AG04449 (cell line): Measurements from ENCODE around the gene ARHGAP8.

ENCODE experiments used
- CTCF ChIA-PET: fragments of 350-600 bp; formaldehyde crosslinking; extraction: SDS; loops from one replicate; lab custom pipeline; 2021; ENCODE audit warnings: antibody characterized with exemption; lab: Yijun Ruan, JAX
- POLR2A ChIA-PET: fragments of 400-600, 350-600 bp; formaldehyde crosslinking; extraction: SDS; loops from one replicate; lab custom pipeline; 2020; ENCODE audit warnings: antibody characterized with exemption, inconsistent platforms; lab: Yijun Ruan, JAX
- DNase-seq: peaks from one replicate; pipeline ENCODE4 v3.0.0-alpha.2; 2010; ENCODE audit warnings: low read depth, low spot score
- H3K4me3 ChIP-seq: 2 replicates; pipeline ENCODE4 v1.5.1; 2011; ENCODE audit warnings: low read depth, mild to moderate bottlenecking, control low read depth, low read length
- CTCF ChIP-seq: IDR thresholded peaks from one replicate; pipeline ENCODE4 v1.5.1; 2011; ENCODE audit warnings: mild to moderate bottlenecking, moderate library complexity, low read length, control low read depth, inconsistent platforms; ENCODE audit not compliant: insufficient read depth; ENCODE audit errors: missing control alignments

Gene ARHGAP8

GRCh38 chr22:44811141-44811540 lies 58.8 kb downstream of the ARHGAP8 start:
- no peak overlapping the region for H3K4me3 ChIP-seq
- DNase-seq, result no peak
- ChIA-PET CTCF (interaction anchor here (0.9 kb wide), 1 partner anchor 8 kb away, joined by 3 read pairs; no protein-coding TSS in a partner anchor), POLR2A (no interaction called here)
- TF ChIP-seq CTCF, result no peak

- POLR2A ChIA-PET, result no interaction called here
- H3K4me3 ChIP-seq, result no peak overlapping the region
- no peak for DNase-seq
- TF ChIP-seq CTCF, result no peak
- CTCF ChIA-PET, result interaction anchor here (0.6 to 1.2 kb wide), 2 partner anchors 12 to 283 kb away, joined by 3 to 4 read pairs; no protein-coding TSS in a partner anchor
Measured at GRCh38 chr22:44813416-44813815, 61.0 kb downstream of the ARHGAP8 start.

GRCh38 chr22:44814266-44815098 lies 62.1 kb downstream of the ARHGAP8 start:
- H3K4me3 ChIP-seq, result no peak overlapping the region
- ChIA-PET POLR2A (no interaction called here), CTCF (interaction anchor here (0.6 to 1.2 kb wide), 3 partner anchors 11 to 282 kb away, joined by 3 to 4 read pairs (median 4); no protein-coding TSS in a partner anchor)
- no peak for TF ChIP-seq CTCF
- no peak for DNase-seq

- ChIA-PET POLR2A (no interaction called here), CTCF (interaction anchor here (1.0 to 1.2 kb wide), 2 partner anchors 10 kb away, joined by 3 to 4 read pairs; no protein-coding TSS in a partner anchor)
- H3K4me3 ChIP-seq, result no peak overlapping the region
- DNase-seq, result no peak
- no peak for TF ChIP-seq CTCF
Measured at GRCh38 chr22:44815099-44816070, 63.0 kb downstream of the ARHGAP8 start.

GRCh38 chr22:44816141-44816540 lies 63.8 kb downstream of the ARHGAP8 start:
- ChIA-PET POLR2A (no interaction called here), CTCF (interaction anchor here (1.0 to 2.4 kb wide), 3 partner anchors 9 to 280 kb away, joined by 3 to 14 read pairs (median 4); no protein-coding TSS in a partner anchor)
- H3K4me3 ChIP-seq, result no peak overlapping the region
- TF ChIP-seq CTCF, result no peak
- no peak for DNase-seq

- DNase-seq, result no peak
- no peak for TF ChIP-seq CTCF
- H3K4me3 ChIP-seq, result no peak overlapping the region
- ChIA-PET POLR2A (no interaction called here), CTCF (interaction anchor here (1.1 to 2.5 kb wide), 7 partner anchors 8 to 277 kb away, joined by 3 to 15 read pairs (median 5); no protein-coding TSS in a partner anchor)
Measured at GRCh38 chr22:44818727-44819126, 66.4 kb downstream of the ARHGAP8 start.
